Parathyroid adenoma (tissue), 2 donors: ENCODE measurements around the gene PDE7B.

Experiments
- H2AFZ ChIP-seq: fragments of 300-600 bp; sonication (generic); one replicate; pipeline ENCODE4 v1.7.0; 2017; ENCODE audit warnings: antibody characterized with exemption, mild to moderate bottlenecking
- H3K27ac ChIP-seq: fragments of 300-600 bp; sonication (generic); one replicate; pipeline ENCODE4 v1.7.0; 2017
- H3K27me3 ChIP-seq: fragments of 300-600 bp; sonication (generic); one replicate; pipeline ENCODE4 v1.7.0; 2017; ENCODE audit warnings: low read length; ENCODE audit not compliant: control insufficient read depth, insufficient read depth
- H3K36me3 ChIP-seq: fragments of 300-600 bp; sonication (generic); one replicate; pipeline ENCODE4 v1.7.0; 2017; ENCODE audit warnings: low read length; ENCODE audit not compliant: control insufficient read depth, insufficient read depth
- H3K4me1 ChIP-seq: fragments of 300-600 bp; sonication (generic); one replicate; pipeline ENCODE4 v1.7.0; 2017; ENCODE audit warnings: control low read depth
- H3K4me2 ChIP-seq: fragments of 300-600 bp; sonication (generic); one replicate; pipeline ENCODE4 v1.7.0; 2017; ENCODE audit warnings: low read length
- H3K4me3 ChIP-seq: fragments of 300-600 bp; sonication (generic); one replicate; pipeline ENCODE4 v1.7.0; 2017; ENCODE audit warnings: low read depth, low read length
- H3K79me2 ChIP-seq: fragments of 300-600 bp; sonication (generic); one replicate; pipeline ENCODE4 v1.7.0; 2017; ENCODE audit warnings: control low read depth
- H3K9ac ChIP-seq: fragments of 300-600 bp; sonication (generic); one replicate; pipeline ENCODE4 v1.7.0; 2017; ENCODE audit warnings: mild to moderate bottlenecking
- H3K9me3 ChIP-seq: fragments of 300-600 bp; sonication (generic); one replicate; pipeline ENCODE4 v1.7.0; 2017; ENCODE audit warnings: low read length; ENCODE audit not compliant: control insufficient read depth
- TF ChIP-seq, protein P1 (sequence below): fragments of 300-600 bp; sonication (generic); IDR thresholded peaks from one replicate; pipeline ENCODE4 v1.7.0; 2017; ENCODE audit warnings: antibody characterized with exemption, mild to moderate bottlenecking
- donor health status: primary hyperparathyroidism.

PDE7B gene

GRCh38 chr6:135993361-135993760, 141.9 kb downstream of the PDE7B start:
- no peak overlapping the region for H3K4me2 ChIP-seq
- TF ChIP-seq, protein P1, sequence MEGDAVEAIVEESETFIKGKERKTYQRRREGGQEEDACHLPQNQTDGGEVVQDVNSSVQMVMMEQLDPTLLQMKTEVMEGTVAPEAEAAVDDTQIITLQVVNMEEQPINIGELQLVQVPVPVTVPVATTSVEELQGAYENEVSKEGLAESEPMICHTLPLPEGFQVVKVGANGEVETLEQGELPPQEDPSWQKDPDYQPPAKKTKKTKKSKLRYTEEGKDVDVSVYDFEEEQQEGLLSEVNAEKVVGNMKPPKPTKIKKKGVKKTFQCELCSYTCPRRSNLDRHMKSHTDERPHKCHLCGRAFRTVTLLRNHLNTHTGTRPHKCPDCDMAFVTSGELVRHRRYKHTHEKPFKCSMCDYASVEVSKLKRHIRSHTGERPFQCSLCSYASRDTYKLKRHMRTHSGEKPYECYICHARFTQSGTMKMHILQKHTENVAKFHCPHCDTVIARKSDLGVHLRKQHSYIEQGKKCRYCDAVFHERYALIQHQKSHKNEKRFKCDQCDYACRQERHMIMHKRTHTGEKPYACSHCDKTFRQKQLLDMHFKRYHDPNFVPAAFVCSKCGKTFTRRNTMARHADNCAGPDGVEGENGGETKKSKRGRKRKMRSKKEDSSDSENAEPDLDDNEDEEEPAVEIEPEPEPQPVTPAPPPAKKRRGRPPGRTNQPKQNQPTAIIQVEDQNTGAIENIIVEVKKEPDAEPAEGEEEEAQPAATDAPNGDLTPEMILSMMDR, result no peak
- no peaks in the 10 kb centered on the region for H3K4me1 ChIP-seq
- no peaks in the 10 kb centered on the region for H3K79me2 ChIP-seq
- H3K27ac ChIP-seq, result no peak overlapping the region
- no peak overlapping the region for H2AFZ ChIP-seq
- no peaks in the 10 kb centered on the region for H3K9me3 ChIP-seq
- no peak overlapping the region for H3K9ac ChIP-seq
- H3K4me3 ChIP-seq, result no peak overlapping the region
- H3K36me3 ChIP-seq, result no peaks in the 10 kb centered on the region
- no peaks in the 10 kb centered on the region for H3K27me3 ChIP-seq

DNA sequence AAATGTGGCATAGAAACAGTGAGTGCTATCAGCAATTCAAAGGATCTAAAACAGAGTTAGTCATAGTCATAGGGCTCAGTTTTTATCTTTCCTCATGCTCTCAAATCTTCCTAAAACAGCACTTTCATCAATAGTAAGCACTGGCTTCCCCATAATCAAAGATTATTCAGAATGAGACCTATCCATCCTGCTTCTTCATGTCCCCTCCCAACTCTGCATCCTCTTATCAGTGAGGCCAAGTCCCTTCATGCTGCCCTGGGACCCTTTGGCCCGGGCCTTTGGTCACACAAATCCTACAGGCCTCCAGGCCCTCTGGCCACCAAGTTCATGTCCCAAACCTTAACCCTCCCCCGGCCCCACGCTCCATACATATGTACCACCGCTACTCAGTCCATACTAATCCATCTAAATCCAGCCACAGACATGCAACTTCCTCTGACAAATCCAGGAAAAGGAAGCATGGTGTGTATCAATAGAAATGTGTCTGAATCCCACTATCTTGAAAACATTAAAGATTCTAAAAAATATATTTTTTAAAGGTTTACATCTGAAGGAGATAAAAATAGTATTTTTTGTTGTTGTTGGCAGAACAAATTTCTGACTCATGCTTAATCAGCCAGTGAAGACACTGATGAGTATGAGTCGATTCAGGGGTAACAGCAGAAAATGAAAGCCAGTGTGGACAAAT, 143.5 kb downstream of the PDE7B start:
- Histone ChIP-seq H3K9me3 (no peaks in the 10 kb centered on the region), H3K36me3 (no peaks in the 10 kb centered on the region), H3K4me3 (no peak overlapping the region), H3K4me1 (no peaks in the 10 kb centered on the region), H2AFZ (no peak overlapping the region), H3K27ac (no peak overlapping the region), H3K79me2 (no peaks in the 10 kb centered on the region), H3K4me2 (no peak overlapping the region), H3K27me3 (no peaks in the 10 kb centered on the region), H3K9ac (no peak overlapping the region)
- TF ChIP-seq, protein P1, result no peak

- Histone ChIP-seq H3K4me3 (no peak overlapping the region), H3K4me1 (no peaks in the 10 kb centered on the region), H3K9me3 (no peaks in the 10 kb centered on the region), H3K27me3 (no peaks in the 10 kb centered on the region), H3K4me2 (no peak overlapping the region), H3K36me3 (no peaks in the 10 kb centered on the region), H3K27ac (no peak overlapping the region), H3K9ac (no peak overlapping the region), H3K79me2 (no peaks in the 10 kb centered on the region), H2AFZ (no peak overlapping the region)
- TF ChIP-seq, protein P1, result no peak
Observed at GRCh38 chr6:135995545-135995898, 144.0 kb downstream of the PDE7B start.

DNA sequence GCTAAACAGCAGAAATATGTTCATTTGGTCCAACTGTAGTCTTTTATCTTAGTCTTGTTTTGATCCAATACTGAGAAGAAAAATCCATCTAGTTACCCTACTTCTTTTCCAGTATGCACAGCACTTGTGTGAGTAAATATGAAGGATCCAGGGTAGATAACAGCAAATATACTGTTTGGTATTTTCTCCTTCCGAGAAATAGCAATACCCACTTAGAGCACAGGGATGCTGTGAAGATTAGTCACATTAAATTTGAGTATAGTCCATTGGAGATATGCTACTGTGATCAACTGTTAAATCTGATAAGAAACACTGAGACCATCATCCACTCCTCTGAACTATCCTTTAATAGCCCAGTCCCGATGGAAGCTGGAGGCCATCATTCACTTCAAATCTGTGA, 145.2 kb downstream of the PDE7B start:
- H3K4me2 ChIP-seq, result no peak overlapping the region
- H3K9me3 ChIP-seq, result no peaks in the 10 kb centered on the region
- H3K9ac ChIP-seq, result no peak overlapping the region
- H3K79me2 ChIP-seq, result no peaks in the 10 kb centered on the region
- H3K27me3 ChIP-seq, result no peaks in the 10 kb centered on the region
- no peak overlapping the region for H2AFZ ChIP-seq
- H3K27ac ChIP-seq, result no peak overlapping the region
- TF ChIP-seq, protein P1, result no peak
- no peaks in the 10 kb centered on the region for H3K36me3 ChIP-seq
- H3K4me1 ChIP-seq, result no peaks in the 10 kb centered on the region
- H3K4me3 ChIP-seq, result no peak overlapping the region

DNA sequence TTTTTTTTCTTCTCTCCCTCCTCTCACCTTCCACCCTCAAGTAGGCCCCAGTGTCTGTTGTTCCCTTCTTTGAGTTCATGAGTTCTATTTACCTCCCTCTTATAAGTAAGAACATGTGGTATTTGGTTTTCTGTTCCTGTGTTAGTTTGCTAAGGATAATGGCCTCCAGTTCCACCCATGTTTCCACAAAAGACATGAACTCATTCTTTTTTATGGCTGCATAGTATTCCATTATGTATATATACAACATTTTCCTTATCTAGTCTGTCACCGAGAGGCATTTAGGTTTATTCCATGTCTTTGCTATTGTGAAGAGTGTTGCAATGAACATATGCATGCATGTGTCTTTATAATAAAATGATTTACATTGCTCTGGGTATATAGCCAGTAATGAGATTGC, 147.9 kb downstream of the PDE7B start:
- Histone ChIP-seq H3K9me3 (no peaks in the 10 kb centered on the region), H3K4me3 (no peak overlapping the region), H3K9ac (no peak overlapping the region), H3K4me2 (no peak overlapping the region), H3K79me2 (no peaks in the 10 kb centered on the region), H3K4me1 (no peaks in the 10 kb centered on the region), H3K27me3 (no peaks in the 10 kb centered on the region), H3K36me3 (no peaks in the 10 kb centered on the region), H2AFZ (no peak overlapping the region), H3K27ac (no peak overlapping the region)
- TF ChIP-seq, protein P1, result no peak
